HL-60/S4 treated with retinoic acid at 250 ng/mL for 4 days and 3 days (cell line): ENCODE measurements around the gene CFAP90.

Experiments used
- in situ Hi-C: fragments of 300-500 bp; cut with MboI; formaldehyde crosslinking; loops from 2 replicates; pipeline ENCODE4 v1.7.0; 2022; ENCODE audit warnings: low sequenced_read_pairs

Gene CFAP90

DNA sequence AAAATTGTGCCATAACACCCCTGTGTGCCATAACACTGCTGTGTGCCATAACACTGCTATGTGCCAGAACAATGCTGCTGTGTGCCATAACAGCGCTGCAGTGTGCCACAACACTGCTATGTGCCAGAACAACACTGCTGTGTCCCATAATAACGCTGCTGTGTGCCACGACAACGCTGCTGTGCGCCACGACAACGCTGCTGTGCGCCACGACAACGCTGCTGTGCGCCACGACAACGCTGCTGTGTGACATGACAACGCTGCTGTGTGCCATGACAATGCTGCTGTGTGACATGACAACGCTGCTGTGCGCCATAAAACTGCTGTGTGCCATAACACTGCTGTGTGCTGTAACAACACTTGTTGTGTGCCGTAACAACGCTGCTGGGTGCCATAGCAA, 25.9 kb downstream of the CFAP90 start:
- in situ Hi-C loops: no loop called here

DNA sequence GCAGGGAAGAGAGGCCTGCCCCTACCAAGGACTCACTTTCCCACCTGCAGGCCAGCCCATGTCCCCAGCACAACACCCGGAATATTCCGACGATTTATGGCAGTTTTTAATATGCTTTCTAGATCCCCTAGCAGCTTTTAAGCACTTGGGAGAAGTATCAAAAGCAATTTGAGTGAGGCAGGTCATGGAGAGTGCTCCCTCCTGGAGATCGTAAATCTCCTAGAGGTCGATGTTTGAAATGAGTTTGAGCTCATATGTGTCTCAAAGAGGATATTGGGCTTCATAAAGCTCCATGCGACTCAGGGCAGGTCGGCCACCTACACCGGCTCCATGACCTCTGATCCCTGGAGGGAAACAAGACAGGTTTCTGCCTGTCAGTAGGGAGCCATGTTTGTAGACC, 27.3 kb downstream of the CFAP90 start:
- in situ Hi-C loops: no loop called here

DNA sequence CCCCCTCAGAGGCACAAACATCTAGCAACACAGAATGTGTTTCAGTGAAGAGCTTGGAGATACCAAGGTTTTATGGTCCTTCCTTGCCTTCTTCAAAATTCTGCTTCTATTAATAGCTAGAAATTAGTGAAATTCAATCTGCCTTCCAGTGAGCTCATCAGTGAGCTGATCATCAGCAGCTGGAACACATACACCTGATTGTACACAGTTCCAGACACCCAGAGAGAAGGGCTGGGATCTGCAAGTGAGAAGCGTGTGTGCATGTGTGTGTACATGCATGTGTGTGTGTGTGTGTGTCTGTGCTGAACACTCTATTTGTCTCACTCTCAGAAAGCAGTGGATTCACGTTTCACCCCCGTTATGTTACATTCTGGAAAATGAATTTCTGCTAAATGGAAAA, 28.5 kb downstream of the CFAP90 start:
- in situ Hi-C loops: no loop called here

DNA sequence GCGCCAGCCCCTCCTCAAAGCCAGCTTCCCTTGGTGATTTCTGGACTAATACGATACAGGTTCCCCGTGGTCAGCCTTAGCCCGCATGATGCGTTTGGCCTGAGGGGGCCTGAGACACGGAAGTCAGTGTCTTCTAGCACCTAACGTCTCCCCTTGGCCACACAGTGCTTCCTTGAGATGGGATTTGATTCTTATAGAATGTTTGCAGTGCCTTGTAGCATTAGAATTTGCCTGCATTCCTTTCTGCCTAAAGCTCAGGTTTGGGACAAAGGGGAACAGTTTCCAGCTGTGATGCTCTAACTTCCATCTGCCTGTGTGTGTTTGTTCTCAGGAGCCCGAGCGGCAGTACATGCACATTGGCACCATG, 34.4 kb downstream of the CFAP90 start:
- in situ Hi-C loops: no loop called here

DNA sequence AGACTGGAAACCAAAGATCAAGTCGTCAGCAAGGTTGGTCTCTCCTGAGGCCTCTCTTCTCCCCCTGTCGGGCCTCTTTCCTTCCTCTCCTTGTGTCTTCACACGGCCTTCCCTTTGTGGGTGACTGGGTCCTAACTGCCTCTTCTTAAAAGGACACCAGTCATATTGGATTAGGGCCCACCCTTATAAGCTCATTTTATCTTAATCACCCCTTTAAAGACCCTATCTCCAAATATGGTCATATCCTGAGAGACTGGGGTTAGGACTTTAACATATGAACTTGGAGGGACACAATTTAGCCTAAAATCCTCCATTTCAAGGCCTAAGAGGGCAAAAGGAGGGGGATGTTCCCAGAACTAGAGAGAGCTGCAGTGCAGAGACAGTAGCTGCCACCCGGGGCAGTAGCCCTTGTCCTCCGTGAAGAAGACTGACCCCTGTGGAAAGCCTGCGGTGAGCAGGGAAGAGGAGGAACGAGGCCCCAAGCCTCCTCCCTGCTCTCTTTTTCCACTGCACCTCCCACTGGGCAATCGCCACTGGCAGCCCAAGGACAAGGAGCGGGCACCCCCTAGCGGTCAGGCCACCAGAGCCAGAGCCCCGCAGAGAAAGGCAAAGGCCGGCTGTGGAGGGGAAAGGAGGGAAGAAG, 34.9 kb downstream of the CFAP90 start:
- in situ Hi-C loops: no loop called here

DNA sequence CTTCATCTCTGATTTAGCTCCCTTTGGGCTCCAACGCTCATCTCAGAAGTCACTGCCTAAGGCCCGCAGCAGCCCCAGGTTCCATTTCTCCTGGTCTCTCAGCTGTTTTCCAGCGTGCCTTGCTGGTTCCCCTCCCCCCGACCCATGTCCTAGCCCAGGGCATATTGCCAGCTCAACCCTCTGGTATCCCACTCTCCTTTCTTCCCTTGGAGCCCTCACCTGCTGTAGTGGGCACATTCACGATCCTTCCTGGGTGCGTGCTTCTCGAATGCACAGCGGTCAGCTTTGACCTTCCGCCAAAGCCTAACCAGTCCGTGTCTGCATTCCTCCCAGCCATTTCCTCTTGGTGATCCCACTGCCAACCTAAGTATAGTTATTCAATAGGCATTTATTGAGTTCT, 36.1 kb downstream of the CFAP90 start:
- in situ Hi-C loops: no loop called here

DNA sequence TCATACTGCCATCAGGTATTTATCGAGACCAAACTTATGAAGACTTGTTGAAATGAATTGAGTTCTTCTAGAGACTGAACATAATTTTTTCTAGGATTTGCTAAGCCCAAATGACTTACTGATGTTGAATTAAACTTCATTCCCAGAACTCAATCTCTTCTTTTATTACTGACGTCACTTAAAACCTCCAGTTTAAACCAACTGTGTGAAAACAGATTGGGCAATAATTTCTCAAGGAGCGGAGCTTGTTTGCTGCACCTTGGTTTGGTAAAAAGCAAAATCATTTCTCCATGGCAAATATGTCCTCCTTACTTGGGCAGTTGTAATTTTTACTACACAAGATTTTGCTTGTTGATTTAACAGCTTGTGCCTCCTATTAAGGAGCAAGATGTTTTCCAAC, 37.4 kb downstream of the CFAP90 start:
- in situ Hi-C loops: no loop called here

DNA sequence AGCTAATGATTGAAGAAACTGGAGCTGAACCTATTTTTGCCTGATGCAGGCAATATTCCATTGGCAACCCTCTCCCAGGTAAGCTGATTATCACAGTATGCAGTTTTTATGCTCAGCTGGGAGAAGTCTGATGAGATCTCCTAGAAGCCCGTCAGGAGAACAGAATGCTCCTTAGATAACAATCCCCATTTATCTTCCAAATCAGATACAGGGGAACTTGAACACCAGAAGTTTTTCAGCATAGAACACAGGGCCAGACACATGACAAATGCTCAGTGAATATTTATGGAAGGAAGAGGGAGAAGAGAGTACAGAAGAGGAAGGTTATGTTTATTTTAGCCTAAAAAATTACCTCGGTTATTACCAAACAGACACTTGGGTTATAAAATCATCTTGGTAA, 37.9 kb downstream of the CFAP90 start:
- in situ Hi-C loops: no loop called here

DNA sequence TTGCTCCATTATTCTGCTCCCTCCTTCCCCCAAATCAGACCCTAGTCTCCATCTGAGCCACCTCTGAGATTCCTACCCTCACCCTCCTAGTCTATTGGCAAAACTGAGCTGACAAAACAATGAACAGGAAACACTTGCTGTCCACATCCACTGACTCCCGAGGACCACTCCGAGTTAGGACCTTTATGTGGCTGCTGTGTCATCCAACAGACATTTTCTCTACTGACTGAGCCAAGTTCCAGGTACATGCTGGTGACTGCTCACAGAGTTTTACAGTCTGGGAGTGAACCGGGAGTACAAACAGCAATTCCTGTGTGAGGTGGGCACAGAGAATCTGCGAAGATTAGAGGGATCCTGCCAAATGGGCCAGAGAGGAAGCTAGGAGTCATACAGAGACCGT, 39.2 kb downstream of the CFAP90 start:
- in situ Hi-C loops: no loop called here

DNA sequence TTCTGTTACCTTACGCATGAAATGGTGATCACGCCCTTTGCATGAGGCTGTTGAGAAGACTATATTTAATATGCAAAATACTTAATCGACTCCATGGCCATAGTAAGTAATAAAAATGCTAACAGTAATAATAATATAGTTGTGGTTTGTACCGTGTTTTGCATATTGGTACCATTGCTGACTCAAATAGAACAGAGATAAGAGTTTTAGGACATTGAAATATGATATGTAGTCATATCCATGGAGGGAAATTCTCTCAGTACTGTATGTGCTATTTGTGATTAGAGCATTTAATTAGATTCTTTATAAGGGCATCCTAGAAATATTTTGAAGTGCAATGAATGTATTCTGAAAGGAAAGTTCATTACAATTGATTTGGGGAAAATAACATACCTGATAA, 41.9 kb downstream of the CFAP90 start:
- in situ Hi-C loops: no loop called here

DNA sequence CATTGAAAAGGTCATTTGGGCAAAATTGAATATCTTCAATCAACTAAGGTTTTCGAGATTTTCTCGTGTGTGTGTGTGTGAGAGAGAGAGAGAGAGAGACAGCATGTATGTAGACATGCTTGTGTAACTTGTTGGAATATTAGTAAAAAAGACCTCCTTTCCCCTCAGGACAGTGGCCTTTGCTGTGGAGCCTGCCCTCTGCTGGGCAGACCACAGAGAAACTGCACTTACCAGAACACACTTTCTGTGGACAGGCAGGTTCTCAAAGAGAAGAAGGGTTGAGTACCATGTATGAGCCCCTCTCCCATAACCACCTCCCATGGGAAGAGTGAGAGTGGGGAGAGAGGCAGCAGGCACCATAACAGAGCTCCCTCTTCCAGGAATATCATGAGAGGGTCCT, 45.6 kb downstream of the CFAP90 start:
- in situ Hi-C loops: no loop called here

DNA sequence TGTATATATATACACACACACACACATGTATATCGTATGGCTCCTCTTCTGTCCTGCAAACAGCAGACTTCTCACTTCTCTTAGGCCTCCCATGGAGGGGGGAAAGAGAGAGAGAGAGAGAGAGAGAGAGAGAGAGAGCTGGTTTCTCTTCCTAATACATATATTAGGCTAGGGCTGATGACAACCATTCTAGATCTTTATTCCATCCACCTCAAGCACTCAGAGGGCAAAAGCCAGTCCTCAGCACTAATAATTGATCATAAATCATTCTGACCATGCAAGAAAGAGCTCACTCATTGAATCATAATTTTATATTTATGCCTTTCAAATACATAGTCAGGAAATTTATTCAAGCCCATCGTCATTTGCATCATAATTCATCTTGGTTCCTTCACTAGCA, 47.0 kb downstream of the CFAP90 start:
- in situ Hi-C loops: no loop called here

DNA sequence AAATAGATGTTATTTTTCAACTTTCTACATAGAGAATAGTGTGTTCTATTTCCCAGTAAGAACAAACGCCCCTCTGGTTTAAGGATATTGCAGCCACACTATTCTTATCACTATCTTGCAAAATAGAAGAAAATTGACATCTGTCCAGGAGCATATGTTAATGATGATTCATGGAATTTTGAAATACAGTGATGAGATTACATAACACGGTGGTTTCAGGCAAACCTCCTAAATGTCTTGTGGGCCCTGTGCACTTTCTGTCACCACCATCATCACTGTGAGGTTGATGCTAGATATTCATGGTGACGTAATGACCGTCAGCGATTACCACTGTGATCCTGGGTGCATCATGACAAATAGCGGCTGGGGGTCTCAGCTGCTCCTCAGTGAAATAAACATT, 48.1 kb downstream of the CFAP90 start:
- in situ Hi-C loops: no loop called here

DNA sequence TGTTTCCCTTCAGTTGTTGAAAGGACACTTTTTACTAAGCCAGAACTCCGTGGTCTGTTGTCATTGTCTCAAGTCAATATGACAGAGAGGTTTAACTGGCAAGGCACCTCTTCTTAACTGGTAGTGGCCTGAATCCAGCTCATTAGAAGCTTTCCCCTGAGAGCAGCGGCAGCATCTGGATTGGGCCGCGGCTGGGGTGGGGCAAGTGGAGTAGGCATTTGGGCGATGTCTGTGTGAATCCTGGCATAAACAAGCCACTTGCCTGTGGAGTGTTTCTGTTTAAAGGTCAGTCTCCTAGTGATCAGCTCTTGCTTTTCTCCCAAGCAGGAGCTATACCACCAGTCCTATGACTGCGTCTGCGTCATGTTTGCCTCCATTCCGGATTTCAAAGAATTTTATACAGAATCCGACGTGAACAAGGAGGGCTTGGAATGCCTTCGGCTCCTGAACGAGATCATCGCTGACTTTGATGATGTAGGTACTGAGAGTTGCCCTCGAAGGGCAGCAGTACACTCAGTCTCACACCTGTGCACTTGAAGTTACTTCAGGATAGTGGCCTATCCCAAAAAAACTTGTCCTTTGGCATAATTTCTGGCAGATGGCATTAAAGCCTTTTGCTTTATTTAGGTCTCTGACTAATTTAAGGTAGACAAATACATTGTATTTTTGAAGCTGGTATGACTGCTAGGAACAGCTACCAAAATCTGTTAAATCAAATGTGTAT, 48.9 kb downstream of the CFAP90 start:
- in situ Hi-C loops: no loop called here

DNA sequence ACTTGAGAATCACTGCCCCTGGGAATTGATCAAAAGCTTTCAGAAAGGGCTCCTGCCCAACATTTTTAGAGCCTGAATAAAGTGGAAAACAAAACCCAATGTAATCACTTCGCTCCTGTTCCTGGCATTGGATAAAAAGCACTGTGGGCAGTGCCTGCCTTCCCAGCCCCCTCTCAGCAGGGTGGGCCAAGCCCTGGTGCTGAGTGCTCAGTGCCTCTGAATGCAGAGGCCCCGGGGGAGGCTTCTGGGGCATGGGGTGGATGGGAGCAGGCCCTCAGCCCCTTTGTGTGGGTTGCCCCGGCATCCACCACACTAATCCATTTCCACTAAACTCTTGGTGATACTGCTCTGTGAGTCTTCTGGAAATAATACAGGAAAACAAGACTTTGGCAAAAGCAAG, 55.6 kb downstream of the CFAP90 start:
- in situ Hi-C loops: no loop called here

DNA sequence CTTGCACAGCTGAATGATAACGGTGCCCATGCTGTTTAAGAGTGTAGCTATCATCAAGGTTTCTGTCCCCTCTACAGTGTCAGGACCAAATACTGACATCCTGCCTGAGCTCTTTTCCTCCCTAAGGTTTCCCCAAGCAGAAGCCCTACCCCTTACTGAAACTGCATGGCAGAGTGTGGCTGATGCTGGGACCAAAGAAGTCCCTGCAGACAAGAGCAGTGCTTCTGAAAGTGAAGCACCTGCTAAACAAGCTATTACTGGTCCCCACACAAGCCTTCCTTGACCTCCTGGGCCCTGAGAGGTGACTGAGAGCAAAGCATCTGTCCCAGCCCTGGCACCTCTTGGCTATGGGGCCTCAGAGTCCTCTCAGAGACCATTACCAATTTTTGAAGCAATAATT, 56.1 kb downstream of the CFAP90 start:
- in situ Hi-C loops: no loop called here

DNA sequence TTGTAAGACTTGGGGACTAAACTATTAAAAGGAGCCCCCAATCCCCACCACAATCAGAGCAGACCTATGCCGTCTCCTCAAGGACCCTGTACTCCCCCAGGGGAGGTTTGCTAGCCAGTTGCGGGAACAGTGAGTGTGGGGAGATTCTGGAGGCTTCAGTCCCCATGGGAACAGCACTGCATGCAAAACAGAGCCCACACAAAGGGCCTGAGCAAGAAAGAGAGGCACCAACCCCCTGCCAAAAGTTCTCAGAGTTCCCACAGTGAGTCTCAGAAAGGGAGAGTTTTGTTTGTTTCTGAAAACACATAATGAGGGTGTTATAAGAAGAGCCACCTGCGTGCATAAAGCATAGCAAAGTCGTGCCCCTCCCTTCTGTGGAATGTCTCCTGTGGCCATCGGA, 56.6 kb downstream of the CFAP90 start:
- in situ Hi-C loops: no loop called here

DNA sequence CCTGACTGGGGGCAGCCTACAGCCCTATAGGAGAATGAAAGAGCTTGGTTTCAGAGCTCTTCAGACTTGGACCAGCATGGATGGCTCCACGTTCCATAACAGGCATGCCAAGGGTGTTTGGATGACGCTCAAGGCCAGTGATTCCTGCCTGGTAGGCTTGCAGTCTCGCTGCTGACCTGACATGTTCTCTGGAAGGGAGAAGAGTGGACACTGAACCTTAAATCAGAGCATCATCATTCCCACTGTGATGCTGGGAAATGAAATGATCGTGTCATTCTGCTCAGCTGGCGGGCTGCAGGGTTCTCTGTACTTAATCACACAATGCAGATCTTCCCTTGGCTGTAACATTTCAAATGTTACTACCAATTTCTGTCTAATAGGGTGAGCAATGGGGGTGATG, 57.0 kb downstream of the CFAP90 start:
- in situ Hi-C loops: no loop called here

DNA sequence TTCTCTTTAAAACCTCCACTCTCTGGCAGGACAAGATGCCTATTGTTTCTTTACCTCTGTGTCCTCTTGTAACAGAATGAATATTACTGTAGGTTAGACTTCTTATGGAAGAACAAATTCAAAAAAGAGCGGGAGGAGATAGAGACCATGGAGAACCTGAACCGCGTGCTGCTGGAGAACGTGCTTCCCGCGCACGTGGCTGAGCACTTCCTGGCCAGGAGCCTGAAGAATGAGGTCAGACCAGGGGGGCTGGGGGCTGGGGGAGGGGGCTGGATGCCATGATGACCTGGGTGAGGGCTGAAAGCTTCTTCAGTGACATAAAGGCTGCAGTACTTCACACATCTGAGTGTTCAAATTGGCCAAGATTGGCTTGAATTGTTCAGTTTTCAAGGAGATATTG, 61.4 kb downstream of the CFAP90 start:
- in situ Hi-C loops: no loop called here

DNA sequence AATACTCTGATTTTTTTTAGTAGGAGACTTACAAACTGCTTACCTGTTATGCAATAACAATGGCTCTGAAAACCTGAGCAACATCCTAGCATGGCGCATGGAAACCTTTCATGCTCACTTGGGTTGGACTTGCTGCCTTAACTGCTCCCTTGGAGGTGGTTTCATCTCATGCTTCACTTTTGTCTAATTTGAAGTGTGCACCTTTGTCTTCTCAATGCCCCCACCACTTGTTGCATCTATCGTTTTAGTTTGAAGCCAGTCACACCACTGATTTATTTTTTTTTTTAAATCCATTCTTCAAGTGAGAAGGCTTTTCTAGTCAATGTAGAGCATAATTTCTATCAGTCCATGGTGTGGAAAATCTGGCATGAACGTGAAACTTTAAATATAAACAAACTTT, 63.2 kb downstream of the CFAP90 start:
- in situ Hi-C loops: no loop called here

DNA sequence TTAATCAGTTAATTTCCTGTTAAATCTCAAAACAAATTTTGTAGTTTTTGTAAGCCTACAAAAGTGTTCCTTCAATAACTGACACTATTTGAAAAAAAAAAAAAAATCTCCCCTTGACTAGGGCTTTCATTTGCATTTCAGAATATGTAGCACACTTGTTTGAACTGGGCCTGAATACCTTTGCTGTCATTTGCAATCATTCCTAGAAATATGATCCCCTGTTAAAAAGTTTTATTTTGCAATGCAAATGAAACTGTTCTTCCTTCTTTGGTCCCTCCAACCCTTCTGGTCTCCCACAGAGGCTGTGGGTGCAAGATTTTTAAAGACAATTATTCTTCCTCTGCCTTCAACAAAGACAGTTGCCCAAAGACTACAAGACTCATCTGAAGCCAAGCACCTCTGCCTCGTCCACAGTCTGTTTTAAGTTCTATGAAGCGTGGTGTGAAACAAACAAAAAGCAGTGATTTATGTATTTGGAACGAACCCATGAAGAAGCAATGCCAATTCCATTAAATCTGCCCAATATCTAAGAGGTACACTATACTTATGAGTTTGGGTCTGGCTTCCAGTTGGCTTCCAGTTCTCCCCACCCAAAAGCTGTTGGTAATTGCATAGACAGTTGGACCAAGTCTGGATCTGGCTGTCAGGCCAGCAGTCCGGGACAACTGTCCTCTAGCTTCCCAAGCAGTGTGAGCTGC, 66.1 kb downstream of the CFAP90 start:
- in situ Hi-C loops: no loop called here

DNA sequence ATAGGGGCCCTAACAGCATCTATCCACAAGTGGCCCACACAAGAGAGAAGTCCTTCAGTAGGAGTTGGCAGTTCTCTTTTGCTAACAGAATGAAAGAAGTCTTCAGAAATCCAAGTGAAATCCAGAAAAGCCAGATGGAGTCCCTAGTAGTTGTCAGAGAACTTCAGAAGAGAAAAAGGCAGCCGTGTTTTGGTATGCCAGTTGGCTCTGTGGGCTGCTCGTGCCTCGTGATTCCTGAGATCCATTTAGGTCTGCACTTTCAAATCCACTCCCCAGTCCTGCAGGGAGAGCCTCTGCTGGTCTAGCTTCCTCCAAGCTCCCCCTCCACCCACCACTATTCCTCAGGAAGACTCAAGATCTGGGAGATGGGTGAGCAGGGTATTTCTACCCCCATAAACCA, 69.0 kb downstream of the CFAP90 start:
- in situ Hi-C loops: no loop called here
